GM19035 (cell line): ENCODE data around the gene NTSR1.
A peak's percentile ranks its signal among the peaks of the same experiment; 100 is the strongest.

Experiments used
- ATAC-seq: cut with Tn5 transposase; IDR thresholded peaks from one replicate; pipeline ENCODE4 v1.9.1; 2021; ENCODE audit not compliant: unreplicated experiment

Gene NTSR1

DNA sequence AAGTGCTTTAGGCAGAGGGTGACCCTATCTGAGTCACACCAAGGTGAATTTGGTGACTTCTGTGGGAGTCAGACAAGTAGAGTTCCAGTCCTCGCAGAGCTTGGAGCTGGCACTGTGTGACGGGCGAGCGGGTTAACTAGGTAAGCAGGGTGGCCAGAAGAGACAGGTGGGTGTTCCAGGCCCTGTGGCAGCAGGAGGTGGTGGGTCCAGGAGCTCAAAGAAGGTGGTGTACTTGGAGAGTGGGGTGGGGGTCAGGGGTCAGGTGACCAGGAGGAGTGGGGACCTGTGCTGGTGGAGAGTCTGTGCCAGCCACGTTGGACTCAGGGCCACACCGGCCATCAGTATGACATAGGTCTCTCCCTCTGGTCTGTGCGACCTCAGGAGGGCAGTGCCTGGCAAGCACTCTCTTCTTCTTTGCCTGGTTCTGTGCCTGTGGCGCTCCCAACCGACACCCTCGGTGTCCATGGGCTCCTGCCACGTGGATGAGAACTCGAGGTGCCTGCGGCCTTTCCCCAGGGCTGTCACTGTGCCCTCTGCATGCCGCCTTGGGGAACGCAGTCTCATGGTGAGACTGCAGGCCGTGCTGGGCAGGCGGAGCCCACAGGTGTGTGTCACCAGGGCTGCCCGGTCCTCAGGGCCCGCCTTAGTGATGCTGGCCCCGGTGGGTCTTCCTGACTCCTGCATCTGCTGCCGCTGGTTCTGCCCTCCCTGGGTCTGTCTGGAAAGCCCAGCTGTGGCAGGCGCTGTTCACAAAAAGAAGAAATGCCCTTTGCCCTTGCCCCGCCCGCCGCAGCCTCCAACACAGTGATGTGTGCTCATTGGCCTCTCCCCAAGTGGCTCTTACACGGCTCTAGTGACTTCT, 89.3 kb downstream of the NTSR1 start:
- ATAC-seq = no peak

DNA sequence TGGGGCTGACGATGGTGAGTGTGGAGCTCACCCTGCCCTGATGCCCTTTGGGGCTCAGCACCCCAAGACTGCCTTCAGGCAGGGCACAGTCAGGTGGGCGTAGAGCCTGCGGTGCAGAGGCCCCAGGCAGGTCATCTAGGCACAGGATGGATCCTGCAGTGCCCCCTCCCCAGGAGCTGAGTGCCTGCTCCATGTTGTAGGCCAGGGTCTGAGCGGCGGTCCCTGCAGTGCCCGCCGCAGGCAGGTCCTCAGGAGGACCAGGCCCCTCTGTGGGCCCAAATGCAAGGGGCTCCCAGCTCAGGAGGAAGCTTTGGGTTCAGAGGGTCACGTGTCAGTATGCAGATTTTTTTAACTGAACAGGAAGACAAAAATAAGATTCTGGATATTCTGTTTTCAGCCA, 90.4 kb downstream of the NTSR1 start:
- no peak for ATAC-seq

DNA sequence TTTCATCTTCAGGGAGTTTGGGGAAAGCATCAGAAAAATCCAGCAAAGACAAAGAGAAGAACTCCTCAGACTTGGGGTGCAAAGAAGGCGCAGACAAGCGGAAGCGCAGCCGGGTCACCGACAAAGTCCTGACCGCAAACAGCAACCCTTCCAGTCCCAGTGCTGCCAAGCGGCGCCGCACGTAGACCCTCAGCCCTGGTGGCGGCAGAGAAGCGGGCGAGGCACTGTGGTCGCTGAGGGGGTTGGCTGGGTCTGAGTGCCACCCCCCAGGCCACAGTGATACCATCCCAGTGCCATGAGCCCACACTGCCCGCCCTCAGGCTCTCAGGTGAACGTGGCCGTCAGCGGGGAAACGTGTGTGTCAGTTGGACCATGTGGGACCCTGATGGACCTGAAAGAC, 90.8 kb downstream of the NTSR1 start:
- no peak for ATAC-seq

DNA sequence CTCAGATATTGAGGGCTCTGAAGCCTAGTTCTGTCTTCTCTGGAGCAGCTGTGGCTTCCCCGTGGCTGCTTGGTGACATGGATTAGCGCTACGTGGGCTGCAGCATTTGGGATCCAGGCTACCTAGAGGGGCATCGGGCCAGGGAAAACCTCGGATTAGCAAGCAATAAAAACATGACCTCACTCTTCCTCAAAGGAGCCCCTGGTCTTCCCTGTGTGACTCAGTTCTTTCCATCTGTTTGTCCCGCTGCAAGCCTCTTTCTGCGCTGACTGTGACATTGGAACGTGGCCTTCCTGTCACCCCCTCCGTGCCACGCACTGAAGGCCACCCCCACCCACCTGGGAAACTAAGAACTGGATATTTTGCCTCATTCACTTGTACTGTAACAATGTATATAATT, 91.2 kb downstream of the NTSR1 start:
- no peak for ATAC-seq

DNA sequence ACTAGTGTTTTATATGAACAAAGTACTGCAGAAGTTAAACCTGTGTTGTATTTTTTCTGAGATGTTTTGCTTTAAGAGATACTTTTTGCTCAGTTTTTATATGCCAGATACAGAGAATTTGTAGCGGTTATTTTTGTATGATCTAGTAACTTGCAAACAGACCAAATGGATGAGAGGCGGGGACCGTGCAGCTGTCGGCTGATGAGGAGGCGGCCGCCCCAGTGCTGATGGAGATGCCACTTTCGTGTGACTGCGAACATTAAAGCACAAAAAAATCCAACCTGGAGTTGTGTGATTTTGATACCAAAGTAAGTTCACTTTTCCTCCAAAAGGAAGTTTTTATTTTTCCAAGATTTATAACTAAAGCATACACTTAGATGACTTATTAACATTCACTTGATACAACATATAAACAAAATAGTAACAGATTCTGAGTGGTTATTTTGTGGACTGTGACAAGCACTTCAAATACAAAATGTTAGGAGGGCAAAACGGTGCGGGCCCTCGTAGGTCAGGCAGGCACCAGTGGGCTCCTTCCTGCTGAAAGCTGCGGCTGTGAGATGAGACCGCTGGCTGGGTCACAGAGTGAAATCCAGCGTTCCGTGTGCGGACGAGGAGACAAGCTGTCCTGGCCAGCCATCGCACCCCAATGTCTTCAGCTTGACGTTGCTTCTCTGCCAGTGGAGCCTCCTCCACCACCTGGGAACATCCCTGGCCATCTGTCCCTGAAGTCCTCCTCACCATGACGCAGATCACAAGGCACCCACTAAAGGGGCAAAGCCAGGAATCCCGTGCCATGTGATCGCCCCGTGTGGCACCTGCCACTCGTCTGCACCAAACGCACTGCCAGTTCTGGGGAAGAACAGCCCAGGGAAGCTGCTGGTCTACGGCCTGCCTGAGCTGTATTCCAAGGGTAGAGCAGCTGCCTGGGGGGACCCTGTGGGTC, 92.0 kb downstream of the NTSR1 start:
- no peak for ATAC-seq

DNA sequence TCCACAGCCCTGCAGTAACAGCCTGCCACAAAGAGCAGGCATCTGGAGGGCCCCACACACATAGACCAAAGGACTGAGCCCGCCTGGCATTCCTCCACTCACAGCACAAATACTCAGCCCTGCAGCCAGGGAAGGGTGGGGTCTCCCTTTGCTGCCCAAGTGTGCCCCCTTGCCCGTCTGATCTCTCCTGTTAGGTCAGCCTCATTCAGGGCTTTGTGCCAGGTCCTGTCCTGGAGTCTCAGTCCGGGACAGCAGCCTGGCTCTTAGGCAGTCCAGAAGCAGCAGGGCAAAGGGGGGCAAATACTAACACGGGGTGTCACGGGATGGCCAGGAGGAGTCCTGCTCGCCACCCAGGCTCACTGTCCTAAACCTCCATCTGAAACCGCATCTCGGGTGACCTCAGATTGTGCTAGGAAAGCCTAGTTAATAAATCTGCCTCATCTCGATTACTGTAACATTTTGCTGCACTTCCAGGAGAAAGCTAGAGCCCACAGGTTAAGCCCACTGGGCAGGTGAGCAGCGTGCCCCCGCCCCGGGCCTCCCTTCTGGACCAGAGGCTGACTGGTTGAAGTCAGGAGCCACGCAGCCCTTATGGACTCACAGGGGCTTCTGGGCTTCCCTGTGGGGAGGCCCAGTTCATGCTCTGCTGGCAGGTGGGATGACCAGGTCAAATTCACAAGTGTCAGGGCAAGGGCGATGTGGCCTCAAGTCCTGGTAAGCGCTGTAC, 92.8 kb downstream of the NTSR1 start:
- no peak for ATAC-seq

DNA sequence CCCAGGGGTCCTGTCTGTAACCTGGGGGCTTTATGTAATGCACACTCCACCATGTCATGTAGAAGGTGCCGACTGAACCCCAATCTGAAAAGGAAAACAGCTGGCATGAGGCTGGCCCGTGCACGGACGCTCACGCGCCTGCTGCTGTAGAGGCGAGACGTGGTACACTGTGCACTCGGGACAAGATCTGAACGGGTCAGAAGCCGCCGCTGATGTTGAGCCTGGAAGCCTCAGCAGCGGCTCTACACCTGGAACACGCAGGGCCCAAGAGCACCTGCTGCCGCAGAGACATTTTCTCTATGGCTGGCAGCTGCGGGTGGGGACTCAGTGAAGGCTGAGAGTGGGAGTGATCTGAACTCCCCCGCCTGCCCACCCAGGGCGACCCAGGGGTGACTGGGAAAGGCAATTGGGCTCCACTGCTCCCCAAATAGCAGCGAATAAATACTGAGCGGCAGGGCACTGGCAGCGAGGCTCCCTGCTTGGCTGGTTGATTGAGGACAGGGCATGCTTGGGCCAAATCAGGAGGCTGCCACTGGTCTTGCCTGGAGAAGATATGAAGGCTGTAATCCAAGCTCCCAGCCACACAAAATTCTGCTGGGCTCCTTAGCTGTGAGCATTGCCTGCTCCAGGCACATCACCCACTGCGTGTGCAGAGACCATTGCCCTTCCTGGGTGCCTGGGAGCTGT, 93.5 kb downstream of the NTSR1 start:
- ATAC-seq = no peak

DNA sequence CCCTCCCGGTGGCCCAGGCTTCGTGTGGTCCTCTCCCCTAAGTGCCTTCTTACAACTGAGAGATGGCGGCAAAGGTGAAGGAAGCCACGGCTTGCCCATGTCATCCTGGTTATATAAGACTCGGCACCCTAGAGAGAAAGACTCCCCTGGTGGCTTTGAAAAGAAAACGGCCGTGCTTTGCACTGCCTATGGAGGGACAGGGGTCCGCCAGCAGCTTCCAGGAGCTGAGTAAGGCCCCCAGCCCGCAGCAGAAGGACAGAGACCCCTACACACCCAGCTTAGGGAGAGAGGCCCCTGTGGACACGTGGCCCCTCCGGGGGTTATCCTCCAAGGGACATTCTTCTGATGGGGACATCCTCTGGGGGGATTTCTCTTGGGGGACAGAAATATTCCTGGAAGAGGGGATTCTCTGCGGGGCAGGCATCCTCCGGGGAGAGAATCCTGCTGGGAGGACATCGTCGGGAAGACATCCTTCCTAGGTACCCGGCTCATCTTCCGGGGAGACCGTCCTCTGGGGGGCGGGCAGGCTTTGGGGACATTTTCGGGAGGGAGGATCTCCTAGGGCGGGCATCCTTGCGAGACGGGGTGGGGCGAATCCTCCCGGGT, 95.5 kb downstream of the NTSR1 start:
- peak; percentile 8 for ATAC-seq

DNA sequence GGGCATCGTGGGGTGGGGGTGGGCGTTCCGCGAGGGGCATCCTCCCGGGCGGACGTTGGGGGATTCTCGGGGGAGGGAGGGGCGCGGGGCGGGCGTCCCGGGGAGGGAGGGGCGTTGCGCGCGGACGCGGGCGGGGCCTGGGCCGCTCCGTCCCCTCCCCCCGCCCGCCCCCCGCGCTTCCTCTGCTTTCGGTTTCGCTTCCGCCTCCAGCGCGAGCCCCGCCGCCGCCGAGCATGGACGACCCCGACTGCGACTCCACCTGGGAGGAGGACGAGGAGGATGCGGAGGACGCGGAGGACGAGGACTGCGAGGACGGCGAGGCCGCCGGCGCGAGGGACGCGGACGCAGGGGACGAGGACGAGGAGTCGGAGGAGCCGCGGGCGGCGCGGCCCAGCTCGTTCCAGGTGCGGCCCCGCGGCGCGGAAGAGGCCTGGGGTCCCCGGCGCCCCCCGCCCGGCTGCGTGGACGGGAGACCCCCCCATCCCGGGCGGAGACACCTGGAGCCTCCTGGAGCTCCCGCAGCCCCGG, 96.1 kb downstream of the NTSR1 start, which contains the start of gene OGFR:
Gene OGFR, plus strand, starts transcription at position 209 of the 528 bp plus-strand sequence. Its CDS starts 25 bp downstream, at position 234.
- ATAC-seq = peak; percentile 54

DNA sequence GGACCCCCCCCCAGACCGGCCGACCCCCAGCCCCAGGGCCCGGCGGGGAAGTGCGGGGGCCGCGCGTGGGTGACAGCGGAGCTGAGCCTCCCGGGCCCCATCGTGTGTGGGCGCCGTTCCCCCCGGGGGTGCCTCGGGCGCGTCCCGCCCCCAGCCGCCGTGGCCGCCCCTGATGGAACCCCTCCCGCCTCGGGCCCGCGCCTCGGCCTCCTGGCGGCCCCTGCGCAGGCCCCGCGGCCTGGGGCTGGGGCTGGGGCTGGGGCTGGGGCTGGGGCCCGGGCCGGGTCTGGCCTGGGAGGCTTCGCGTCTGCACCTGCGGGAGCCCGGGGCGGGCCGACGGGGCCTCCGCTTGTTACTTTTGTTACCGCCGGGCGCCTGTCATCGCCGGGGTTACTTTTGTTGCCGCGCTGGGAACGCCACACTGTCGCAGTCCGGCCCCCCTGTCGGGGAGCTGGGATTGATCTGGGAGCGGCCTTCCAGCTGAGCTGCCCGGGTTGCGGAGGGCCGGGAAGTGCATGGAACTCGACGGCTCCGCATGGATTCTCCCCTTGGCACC, 96.6 kb downstream of the NTSR1 start:
- ATAC-seq = peak; percentile 24

DNA sequence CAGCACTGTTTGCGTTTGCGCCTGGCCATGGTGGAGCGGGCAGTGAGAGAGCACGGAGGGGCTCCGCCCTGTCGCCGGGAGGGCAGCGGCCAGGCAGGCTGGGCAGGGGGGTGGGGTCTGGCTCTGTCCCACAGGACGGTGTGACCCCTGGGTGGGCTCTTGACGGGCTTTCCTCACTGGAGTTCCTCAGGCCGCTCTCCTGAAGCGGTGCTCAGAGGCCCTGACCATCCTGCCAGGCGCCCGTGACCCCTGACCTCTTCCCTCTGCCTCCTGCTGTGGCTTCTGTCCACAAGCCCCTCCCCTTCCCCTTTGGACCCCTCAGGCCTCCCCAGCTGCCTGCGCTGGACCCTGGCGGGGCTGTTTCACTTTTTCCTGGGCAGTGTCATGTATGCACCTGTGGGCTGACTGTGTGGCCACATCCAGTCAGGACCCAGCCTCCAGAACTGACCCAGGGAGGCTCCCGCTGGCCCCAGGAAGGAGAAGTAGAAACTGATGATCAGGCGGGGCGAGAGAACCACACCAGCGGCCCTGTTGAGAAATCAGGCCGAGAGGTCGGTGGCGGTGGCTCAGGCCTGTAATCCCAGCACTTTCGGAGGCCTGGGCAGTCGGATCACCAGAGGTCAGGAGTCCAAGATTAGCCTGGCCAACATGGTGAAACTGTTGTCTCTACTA, 97.2 kb downstream of the NTSR1 start:
- ATAC-seq = no peak

DNA sequence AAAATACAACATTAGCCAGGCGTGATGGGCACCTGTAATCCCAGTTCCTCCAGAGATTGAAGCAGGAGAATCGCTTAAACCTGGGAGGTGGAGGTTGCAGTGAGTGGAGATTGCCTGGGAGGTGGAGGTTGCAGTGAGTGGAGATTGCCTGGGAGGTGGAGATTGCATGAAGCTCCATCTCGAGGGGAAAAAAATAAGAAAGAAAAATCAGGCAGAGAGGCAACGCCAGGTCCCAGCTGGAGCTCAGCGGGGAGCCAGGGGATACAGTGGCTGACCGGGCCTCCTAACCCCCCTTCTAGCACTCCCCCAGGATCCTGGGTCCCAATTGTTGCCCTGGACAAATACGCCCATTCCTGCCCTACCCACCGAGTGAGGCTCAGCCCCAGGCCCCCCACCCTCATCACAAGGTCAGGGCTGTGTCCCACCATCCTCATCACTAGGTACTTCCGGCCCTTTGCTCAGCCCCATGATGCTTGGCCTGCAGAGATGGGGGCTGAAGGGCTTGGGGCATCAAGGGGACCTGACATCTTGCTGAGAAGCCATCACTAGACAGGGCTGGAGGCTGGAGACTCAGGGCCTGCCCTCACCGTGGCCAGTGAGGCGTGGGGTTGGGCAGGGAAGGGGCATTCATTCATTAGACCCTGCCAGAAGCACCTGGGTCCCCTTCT, 97.9 kb downstream of the NTSR1 start:
- no peak for ATAC-seq

DNA sequence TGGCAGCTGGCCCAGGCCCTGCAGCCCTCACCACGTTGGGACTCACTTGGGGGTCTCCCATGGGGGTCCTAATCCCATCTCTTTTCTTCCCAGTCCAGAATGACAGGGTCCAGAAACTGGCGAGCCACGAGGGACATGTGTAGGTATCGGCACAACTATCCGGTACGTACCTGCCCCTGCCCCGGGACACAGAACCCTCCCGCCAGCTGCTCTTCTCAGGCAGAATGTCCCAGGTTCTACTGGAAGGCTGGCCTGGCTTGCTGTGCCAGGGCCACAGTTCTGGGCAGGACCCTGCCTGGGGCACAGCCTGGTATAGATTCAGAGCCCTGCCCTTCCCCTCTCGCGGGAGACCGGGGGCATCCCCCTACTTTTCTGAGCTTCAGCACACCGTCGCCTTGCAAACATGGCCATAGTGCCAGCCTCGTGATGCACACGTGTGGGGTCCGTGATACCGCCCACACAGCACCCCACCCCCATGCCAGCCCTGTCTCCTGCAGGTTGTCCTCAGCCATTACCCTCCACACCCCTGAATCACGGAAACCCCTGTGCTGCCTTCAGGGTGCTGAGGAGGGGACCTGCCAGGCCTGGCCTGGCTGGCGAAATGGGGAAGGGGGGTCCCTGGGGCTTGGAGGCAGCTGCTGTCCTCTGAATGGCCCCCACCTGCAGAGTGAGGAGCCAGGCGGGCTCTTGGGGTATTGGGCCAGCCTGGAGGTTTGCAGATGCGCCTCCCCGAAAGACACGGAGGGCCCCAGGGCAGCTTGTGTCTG, 99.0 kb downstream of the NTSR1 start:
- no peak for ATAC-seq

DNA sequence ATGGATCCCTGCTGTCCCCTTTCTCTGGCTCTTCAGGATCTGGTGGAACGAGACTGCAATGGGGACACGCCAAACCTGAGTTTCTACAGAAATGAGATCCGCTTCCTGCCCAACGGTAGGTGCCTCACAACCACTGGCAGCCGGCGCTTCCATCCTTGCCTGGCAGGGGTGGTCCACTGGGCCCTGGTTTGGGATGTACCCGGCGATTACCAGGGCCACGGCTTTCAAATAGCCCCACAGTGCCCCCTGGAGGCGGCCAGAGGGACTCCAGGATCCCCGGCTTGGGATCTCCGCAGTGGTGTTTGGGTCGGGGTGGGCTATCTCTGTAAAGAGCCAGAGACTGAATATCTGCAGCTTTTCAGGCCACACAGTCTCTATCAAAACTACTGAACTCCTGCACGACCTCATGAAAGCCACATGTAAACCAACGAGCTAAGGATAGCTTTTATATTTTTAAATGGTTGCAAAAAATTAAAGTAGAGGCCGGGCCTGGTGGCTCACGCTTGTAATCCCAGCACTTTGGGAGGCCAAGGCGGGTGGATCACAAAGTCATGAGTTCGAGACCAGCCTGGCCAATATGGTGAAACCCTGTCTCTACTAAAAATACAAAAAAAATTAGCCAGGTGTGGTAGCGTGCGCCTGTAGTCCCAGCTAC, 99.7 kb downstream of the NTSR1 start:
- ATAC-seq = no peak

DNA sequence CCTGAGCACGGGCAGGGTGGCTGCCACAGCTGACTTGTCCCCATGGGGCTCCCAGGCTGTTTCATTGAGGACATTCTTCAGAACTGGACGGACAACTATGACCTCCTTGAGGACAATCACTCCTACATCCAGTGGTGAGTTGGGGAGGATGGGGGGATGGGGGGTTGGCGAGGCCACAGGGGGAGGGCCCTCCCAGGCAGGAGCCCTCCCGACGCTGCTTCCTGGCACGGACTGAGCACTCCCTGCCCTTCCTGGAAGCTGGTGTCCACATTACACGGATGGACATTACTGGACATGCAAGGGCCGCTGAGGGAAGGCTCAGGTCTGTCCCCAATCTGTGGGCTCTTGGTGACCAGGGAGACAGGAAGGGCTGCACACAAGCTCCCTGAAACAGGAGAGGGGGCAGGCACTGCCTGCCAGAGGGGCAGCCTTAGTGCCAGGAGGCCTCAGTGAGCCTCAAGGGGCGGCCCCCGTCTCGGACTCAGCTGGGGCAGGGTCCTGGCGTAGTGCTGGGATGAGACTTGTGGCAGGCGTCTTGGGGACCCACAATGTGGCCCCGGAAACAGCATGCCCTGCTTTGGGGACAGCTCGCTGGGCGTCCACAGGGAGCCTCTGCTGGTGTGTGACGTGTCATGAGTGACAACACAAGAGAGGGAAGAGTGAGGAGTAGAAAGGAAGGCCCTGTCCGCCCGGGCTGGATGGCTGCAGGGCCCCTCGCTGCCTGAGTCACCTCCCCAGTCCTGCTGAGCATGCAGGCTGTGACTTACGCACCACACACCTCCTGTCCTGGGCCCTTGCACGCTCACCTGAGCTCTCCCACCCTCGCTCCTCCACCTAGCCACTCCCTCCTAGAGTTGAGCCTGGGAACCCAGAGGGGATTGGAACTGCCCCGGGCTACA, 101.1 kb downstream of the NTSR1 start:
- ATAC-seq = no peak

DNA sequence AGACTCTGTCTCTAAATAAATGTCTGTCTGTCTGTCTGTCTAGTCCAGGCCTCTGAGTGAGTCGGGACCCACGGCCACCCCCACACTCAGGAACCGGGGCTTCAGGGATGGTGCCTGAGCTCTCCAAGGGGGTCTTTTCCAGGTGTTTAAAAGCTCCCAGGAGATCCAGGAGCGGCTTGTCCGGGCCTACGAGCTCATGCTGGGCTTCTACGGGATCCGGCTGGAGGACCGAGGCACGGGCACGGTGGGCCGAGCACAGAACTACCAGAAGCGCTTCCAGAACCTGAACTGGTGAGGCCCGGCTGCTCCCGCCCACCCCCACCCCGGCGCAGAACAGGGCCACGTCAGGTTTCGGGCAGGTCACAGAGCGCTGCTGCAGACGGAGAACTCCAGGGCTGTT, 102.7 kb downstream of the NTSR1 start:
- no peak for ATAC-seq
